ENCODE measurements around the gene F2RL1.

The F2RL1 gene

GRCh38 chr5:76804266-76804665 is 14.6 kb upstream of the F2RL1 start:
- Histone ChIP-seq H3K4me3 (ENCODE audit: low read depth, low read length) (no peak overlapping the region), H3K9me3 (ENCODE audit: control insufficient read depth, insufficient read depth, low read depth, low read length) (no peaks in the 10 kb centered on the region), H3K27ac (ENCODE audit: extremely low read depth, low read depth, low read length) (no peak overlapping the region), H3K4me1 (ENCODE audit: control insufficient read depth, insufficient read depth, low read length) (peaks cover 2% of the 10 kb centered on the region; the same call in 1 of the 2 replicates), H3K36me3 (ENCODE audit: control insufficient read depth in 2 of 2, insufficient read depth in 1 of 2, low read length in 2 of 2) (no peaks in the 10 kb centered on the region)
- POLR2A ChIA-PET: interaction anchor here (0.6 to 1.3 kb wide), 2 partner anchors 15 to 30 kb away, joined by 3 to 5 read pairs; partner anchors contain the start of gene F2RL1
- no peak for TF ChIP-seq ZFP69B (tag by site-specific recombination; IDR thresholded peaks at IDR 0.05)
- peak; percentile 29 for TF ChIP-seq ZFHX2 (tag by site-specific recombination; conservative IDR thresholded peaks at IDR 0.05)
- TF ChIP-seq EGR2 (tag by site-specific recombination; IDR thresholded peaks at IDR 0.05; ENCODE audit: low read depth): peak; percentile 63; the same call in 1 of the 2 replicates
- TF ChIP-seq TSHZ1 (tag by site-specific recombination; IDR thresholded peaks at IDR 0.05; ENCODE audit: borderline replicate concordance): no peak
- TF ChIP-seq KLF1 (tag by site-specific recombination; IDR thresholded peaks at IDR 0.05): no peak
- CTCF ChIA-PET: interaction anchor here (0.6 kb wide), 1 partner anchor 232 kb away, joined by 3 read pairs; no protein-coding TSS in a partner anchor

- POLR2A ChIA-PET: interaction anchor here (0.6 to 3.4 kb wide), 4 partner anchors 8 to 453 kb away, joined by 3 to 35 read pairs (median 8); partner anchors contain the start of gene F2RL1
- Histone ChIP-seq H3K9me3 (ENCODE audit: control insufficient read depth, insufficient read depth, low read depth, low read length) (no peaks in the 10 kb centered on the region), H3K4me1 (ENCODE audit: control insufficient read depth, insufficient read depth, low read length) (peaks cover 2% of the 10 kb centered on the region), H3K36me3 (ENCODE audit: control insufficient read depth in 2 of 2, insufficient read depth in 1 of 2, low read length in 2 of 2) (no peaks in the 10 kb centered on the region), H3K27ac (ENCODE audit: extremely low read depth, low read depth, low read length) (no peak overlapping the region; the same call in 1 of the 2 replicates), H3K4me3 (ENCODE audit: low read depth, low read length) (no peak overlapping the region)
- CTCF ChIA-PET: interaction anchor here (0.7 to 3.4 kb wide), 4 partner anchors 10 to 33 kb away, joined by 3 to 22 read pairs (median 10); no protein-coding TSS in a partner anchor
- TF ChIP-seq ZNF639 (tag by site-specific recombination; IDR thresholded peaks at IDR 0.05): 0 out of 2 replicates have a peak, but pooled peaks have one; percentile 55
- TF ChIP-seq OSR2 (tag by site-specific recombination; IDR thresholded peaks at IDR 0.05): peak; percentile 76
- TF ChIP-seq IKZF3 (tag by site-specific recombination; IDR thresholded peaks at IDR 0.05): no peak
- TF ChIP-seq ZNF560 (tag by site-specific recombination; IDR thresholded peaks at IDR 0.05; ENCODE audit: borderline replicate concordance): no peak
- no peak for TF ChIP-seq ZNF830 (tag by site-specific recombination; IDR thresholded peaks at IDR 0.05; ENCODE audit: low read depth)
- peak; percentile 36; the same call in 1 of the 2 replicates for TF ChIP-seq FEZF1 (tag by site-specific recombination; IDR thresholded peaks at IDR 0.05)
- no peak for TF ChIP-seq ZNF121 (tag by site-specific recombination; IDR thresholded peaks at IDR 0.05)
- TF ChIP-seq ZNF530 (tag by site-specific recombination; IDR thresholded peaks at IDR 0.05; ENCODE audit: low read depth): no peak
- TF ChIP-seq ZNF398 (tag by site-specific recombination; IDR thresholded peaks at IDR 0.05): 0 out of 2 replicates have a peak, but pooled peaks have one; percentile 32
- 0 out of 2 replicates have a peak, but pooled peaks have one; percentile 24 for TF ChIP-seq ZNF184 (tag by site-specific recombination; IDR thresholded peaks at IDR 0.05)
- no peak for TF ChIP-seq HOXA7 (CRISPR knock-in tag; IDR thresholded peaks at IDR 0.05; ENCODE audit: borderline replicate concordance)
- TF ChIP-seq ZNF211 (tag by site-specific recombination; IDR thresholded peaks at IDR 0.05; ENCODE audit: low read depth): no peak
- peak; percentile 49 for TF ChIP-seq PRDM6 (tag by site-specific recombination; IDR thresholded peaks at IDR 0.05)
- no peak for TF ChIP-seq ZNF701 (tag by site-specific recombination; IDR thresholded peaks at IDR 0.05)
- TF ChIP-seq ZNF391 (tag by site-specific recombination; IDR thresholded peaks at IDR 0.05; ENCODE audit: borderline replicate concordance, low read depth): no peak
- no peak for TF ChIP-seq ZNF280D (tag by site-specific recombination; IDR thresholded peaks at IDR 0.05)
- TF ChIP-seq KLF10 (tag by site-specific recombination; IDR thresholded peaks at IDR 0.05): no peak
These were observed 12.9 kb upstream of the F2RL1 start for GRCh38 chr5:76805821-76806505.
